T-helper 2 cell treated with Interferon-gamma antibody and Interleukin-4, amounts not matched to agents 5 μg/mL and 100 μg/mL, for 36 hours (primary cell): Measurements from ENCODE around the gene ESM1.
A peak's percentile ranks its signal among the peaks of the same experiment; 100 is the strongest.

Experiments
- DNase-seq: peaks from one replicate; pipeline ENCODE4 v3.0.0; 2021; ENCODE audit warnings: low spot score
- H3K27ac Mint-ChIP-seq: one replicate; pipeline ENCODE4 v1.8.0; 2021; ENCODE audit warnings: mild to moderate bottlenecking, mixed read lengths
- H3K27me3 Mint-ChIP-seq: one replicate; pipeline ENCODE4 v1.8.0; 2021; ENCODE audit warnings: low read depth, mixed read lengths
- H3K36me3 Mint-ChIP-seq: one replicate; pipeline ENCODE4 v1.8.0; 2021; ENCODE audit warnings: low read depth, mixed read lengths
- H3K4me1 Mint-ChIP-seq: one replicate; pipeline ENCODE4 v1.8.0; 2021; ENCODE audit warnings: low read depth, mixed read lengths
- H3K4me3 Mint-ChIP-seq: one replicate; pipeline ENCODE4 v1.8.0; 2022; ENCODE audit warnings: mild to moderate bottlenecking, moderate library complexity, mixed read lengths
- H3K9me3 Mint-ChIP-seq: one replicate; pipeline ENCODE4 v1.8.0; 2021; ENCODE audit warnings: mixed read lengths

Gene ESM1

DNA sequence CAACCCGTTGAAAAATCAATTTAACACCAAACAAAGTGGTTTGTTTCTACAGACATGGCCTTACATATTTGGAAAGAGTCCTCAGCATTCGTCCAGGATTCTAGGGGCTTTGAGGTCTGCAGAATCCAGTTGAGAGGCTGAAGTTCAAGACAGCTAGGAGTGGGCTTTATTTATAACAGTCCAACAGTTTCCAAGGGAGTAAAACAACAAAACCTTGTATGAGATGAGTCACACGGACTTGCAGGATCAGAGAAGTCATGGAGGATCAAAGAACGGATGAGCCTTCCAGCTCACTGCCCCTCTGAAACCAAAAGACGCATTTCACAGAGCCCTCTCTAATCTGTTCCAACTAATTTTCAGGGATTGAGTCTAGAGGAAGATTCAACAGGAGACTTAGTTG lies 11.1 kb upstream of the ESM1 start:
- Mint-ChIP-seq H3K27ac (no peak overlapping the region), H3K36me3 (peaks cover 17% of the 10 kb centered on the region), H3K9me3 (peaks cover 19% of the 10 kb centered on the region), H3K4me3 (no peak overlapping the region), H3K4me1 (peaks cover 38% of the 10 kb centered on the region), H3K27me3 (no peaks in the 10 kb centered on the region)
- DNase-seq: no peak

- H3K4me1 Mint-ChIP-seq: peaks cover 35% of the 10 kb centered on the region
- H3K4me3 Mint-ChIP-seq: no peak overlapping the region
- DNase-seq: no peak
- H3K27me3 Mint-ChIP-seq: peaks cover 2% of the 10 kb centered on the region
- peaks cover 10% of the 10 kb centered on the region for H3K9me3 Mint-ChIP-seq
- peaks cover 9% of the 10 kb centered on the region for H3K36me3 Mint-ChIP-seq
- H3K27ac Mint-ChIP-seq: no peak overlapping the region
These were observed 9.8 kb upstream of the ESM1 start for GRCh38 chr5:54995168-54995567.

GRCh38 chr5:54994628-54995027 lies 9.2 kb upstream of the ESM1 start:
- no peak for DNase-seq
- H3K9me3 Mint-ChIP-seq: peaks cover 5% of the 10 kb centered on the region
- no peak overlapping the region for H3K27ac Mint-ChIP-seq
- no peak overlapping the region for H3K4me3 Mint-ChIP-seq
- peaks cover 2% of the 10 kb centered on the region for H3K27me3 Mint-ChIP-seq
- H3K36me3 Mint-ChIP-seq: peaks cover 5% of the 10 kb centered on the region
- peaks cover 35% of the 10 kb centered on the region for H3K4me1 Mint-ChIP-seq

GRCh38 chr5:54993318-54993717 lies 7.9 kb upstream of the ESM1 start:
- H3K4me1 Mint-ChIP-seq: peaks cover 42% of the 10 kb centered on the region
- DNase-seq: no peak
- peaks cover 2% of the 10 kb centered on the region for H3K27me3 Mint-ChIP-seq
- H3K27ac Mint-ChIP-seq: peak overlapping the region; percentile 18
- peaks cover 1% of the 10 kb centered on the region for H3K9me3 Mint-ChIP-seq
- H3K36me3 Mint-ChIP-seq: peaks cover under 1% of the 10 kb centered on the region
- H3K4me3 Mint-ChIP-seq: peak overlapping the region; percentile 13

DNA sequence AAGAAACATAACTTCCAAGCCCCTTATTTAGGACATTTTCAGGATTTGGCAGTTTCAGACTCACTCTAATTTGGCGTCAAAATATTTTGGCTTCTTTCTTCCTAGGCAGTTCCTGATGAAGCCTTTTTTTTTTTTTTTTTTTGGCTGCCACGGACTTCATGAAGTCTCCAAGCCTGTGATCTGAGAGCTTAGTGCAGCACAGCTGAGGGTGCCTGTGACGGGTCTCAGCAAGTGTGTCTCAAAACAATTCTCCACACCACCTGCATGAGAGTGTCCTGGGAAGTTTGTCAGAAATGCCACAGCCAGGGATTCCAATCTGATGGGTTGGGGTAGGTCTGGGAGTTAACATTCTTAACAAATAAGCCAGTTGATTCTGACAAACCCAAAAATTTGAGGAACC lies 6.0 kb upstream of the ESM1 start:
- H3K4me3 Mint-ChIP-seq: no peak overlapping the region
- peaks cover 60% of the 10 kb centered on the region for H3K4me1 Mint-ChIP-seq
- H3K27me3 Mint-ChIP-seq: peaks cover 2% of the 10 kb centered on the region
- H3K27ac Mint-ChIP-seq: no peak overlapping the region
- peaks cover 5% of the 10 kb centered on the region for H3K36me3 Mint-ChIP-seq
- no peak for DNase-seq
- H3K9me3 Mint-ChIP-seq: peaks cover 8% of the 10 kb centered on the region

DNA sequence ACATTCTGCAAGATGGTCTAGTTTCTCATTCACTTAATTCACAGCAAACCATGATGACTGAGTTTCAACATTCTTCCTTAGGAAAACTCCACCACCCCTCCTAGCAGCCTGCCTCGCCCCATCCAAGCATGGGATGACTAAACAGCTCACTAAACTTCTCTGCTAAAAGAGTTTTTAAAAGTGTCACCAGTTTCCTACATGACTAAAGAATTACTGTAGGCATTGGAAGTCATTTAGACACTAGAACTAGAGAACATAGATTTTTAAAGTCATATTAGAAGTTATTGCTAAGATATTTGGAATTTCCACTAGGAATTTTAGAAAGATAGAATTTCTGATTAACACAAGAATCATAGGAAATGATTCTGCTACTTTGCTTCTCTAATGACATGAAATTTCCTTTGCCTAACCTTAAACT lies 5.5 kb upstream of the ESM1 start:
- Mint-ChIP-seq H3K4me1 (peaks cover 65% of the 10 kb centered on the region), H3K36me3 (peaks cover 5% of the 10 kb centered on the region), H3K27ac (no peak overlapping the region), H3K9me3 (peaks cover 8% of the 10 kb centered on the region), H3K27me3 (peaks cover 2% of the 10 kb centered on the region), H3K4me3 (no peak overlapping the region)
- no peak for DNase-seq

- Mint-ChIP-seq H3K36me3 (peaks cover 5% of the 10 kb centered on the region), H3K9me3 (peaks cover 8% of the 10 kb centered on the region), H3K27me3 (peaks cover 7% of the 10 kb centered on the region), H3K4me1 (peaks cover 73% of the 10 kb centered on the region), H3K27ac (peak overlapping the region; percentile 52), H3K4me3 (peak overlapping the region; percentile 22)
- DNase-seq: no peak
These were observed 3.4 kb upstream of the ESM1 start for GRCh38 chr5:54988817-54989216.

DNA sequence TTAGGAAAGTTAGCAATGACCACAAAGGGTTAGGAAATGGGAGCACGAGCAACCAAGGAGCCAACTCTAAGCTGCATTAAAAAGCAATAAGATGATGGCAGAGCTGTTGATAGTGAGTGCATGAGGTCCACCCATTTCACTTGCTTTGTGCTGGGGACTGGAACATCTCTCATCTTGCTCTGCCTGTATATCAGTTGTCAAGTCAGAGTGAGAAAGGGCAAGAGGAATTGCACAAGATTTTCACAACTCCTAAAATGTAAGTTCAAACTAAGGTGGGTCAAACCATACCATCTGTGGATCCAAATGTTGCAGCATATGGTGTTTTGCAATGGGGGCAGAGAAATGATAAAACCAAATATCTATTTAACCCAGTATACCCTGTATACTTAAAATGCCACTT lies 2.8 kb upstream of the ESM1 start:
- peaks cover 7% of the 10 kb centered on the region for H3K27me3 Mint-ChIP-seq

GRCh38 chr5:54986269-54986654 lies 869 bp upstream of the ESM1 start:
- no peak overlapping the region for H3K4me3 Mint-ChIP-seq
- no peak for DNase-seq
- H3K9me3 Mint-ChIP-seq: peaks cover 8% of the 10 kb centered on the region
- H3K4me1 Mint-ChIP-seq: peaks cover 74% of the 10 kb centered on the region
- no peak overlapping the region for H3K27ac Mint-ChIP-seq
- peaks cover 5% of the 10 kb centered on the region for H3K36me3 Mint-ChIP-seq
- peaks cover 13% of the 10 kb centered on the region for H3K27me3 Mint-ChIP-seq

More for the DNA sequence above, 2.8 kb upstream of the ESM1 start:
- Mint-ChIP-seq H3K4me1 (peaks cover 75% of the 10 kb centered on the region), H3K36me3 (peaks cover 5% of the 10 kb centered on the region), H3K4me3 (peak overlapping the region; percentile 51), H3K9me3 (peaks cover 8% of the 10 kb centered on the region), H3K27ac (no peak overlapping the region)
- no peak for DNase-seq

- no peak for DNase-seq
- H3K27me3 Mint-ChIP-seq: peaks cover 31% of the 10 kb centered on the region
- H3K4me3 Mint-ChIP-seq: no peak overlapping the region
- peaks cover 47% of the 10 kb centered on the region for H3K4me1 Mint-ChIP-seq
- no peaks in the 10 kb centered on the region for H3K9me3 Mint-ChIP-seq
- H3K27ac Mint-ChIP-seq: no peak overlapping the region
- peaks cover 7% of the 10 kb centered on the region for H3K36me3 Mint-ChIP-seq
These were observed 3.5 kb downstream of the ESM1 start for GRCh38 chr5:54981928-54982327.

DNA sequence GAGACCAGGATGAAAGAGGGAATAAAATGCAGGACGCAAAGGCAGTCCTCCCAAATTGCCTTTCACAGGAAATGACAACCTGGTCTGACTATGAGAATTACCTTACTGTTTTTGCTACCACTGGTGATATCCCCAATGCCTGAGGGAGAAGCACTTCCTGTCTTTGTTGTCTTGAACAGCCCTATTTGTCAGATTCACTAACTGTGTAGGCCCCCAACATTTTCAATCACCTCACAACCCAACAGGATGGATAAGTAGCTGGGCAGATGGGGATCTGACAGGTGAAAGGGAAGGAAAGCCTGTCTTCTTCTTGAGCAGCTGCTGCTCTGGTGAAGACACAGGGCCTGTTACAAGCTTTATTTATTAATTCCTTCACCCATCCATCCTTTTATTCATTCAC lies 9.7 kb downstream of the ESM1 start:
- DNase-seq: no peak
- Mint-ChIP-seq H3K36me3 (peaks cover 10% of the 10 kb centered on the region), H3K27ac (no peak overlapping the region), H3K27me3 (peaks cover 32% of the 10 kb centered on the region), H3K9me3 (no peaks in the 10 kb centered on the region), H3K4me1 (peaks cover 20% of the 10 kb centered on the region), H3K4me3 (no peak overlapping the region)

DNA sequence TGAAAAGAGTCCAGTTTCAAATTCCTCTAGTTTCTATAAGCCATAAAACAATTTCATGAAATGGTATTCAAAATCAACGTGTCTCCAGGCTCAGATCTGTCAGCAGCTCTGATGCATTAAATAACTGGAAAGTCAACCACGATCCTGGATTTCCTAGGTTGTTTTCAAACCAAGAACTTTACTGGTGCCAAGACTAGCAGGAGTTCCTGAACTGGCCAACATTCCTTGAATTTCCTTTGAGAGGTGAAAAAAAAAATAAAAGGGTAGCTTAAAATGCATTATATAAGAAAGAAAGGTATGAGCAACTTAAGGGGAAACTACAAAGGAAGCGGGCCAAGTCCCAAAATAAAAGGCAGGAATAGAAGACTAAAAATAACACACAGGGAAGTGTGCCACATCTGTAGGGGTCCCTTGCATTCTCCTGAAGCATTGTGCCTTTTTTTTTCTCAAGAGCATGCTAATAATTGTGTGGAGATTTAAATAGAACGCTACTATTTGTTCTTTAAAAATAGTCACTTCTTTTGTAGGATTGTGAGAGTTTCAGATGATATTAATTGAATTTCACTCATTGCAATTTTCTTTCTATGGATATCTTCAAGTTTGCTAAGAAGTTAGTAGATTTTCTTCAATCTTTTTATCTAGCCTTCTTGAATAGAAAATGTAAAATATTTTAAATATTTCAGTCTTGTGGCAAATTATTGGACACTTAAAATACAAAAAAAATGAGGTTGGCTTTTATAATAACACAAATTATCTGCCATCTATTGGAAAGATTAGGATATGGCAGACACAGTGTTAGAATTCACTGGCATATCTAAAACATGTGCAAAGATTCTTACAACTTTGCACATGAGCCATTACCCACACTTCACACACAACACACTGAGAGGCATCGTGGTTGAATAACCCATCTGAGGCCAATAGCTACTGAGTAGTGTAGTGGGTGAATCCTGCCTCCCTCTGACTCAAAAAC lies 15.3 kb downstream of the ESM1 start:
- no peak overlapping the region for H3K27ac Mint-ChIP-seq
- peaks cover 5% of the 10 kb centered on the region for H3K4me1 Mint-ChIP-seq
- H3K27me3 Mint-ChIP-seq: peaks cover 24% of the 10 kb centered on the region
- H3K36me3 Mint-ChIP-seq: no peaks in the 10 kb centered on the region
- DNase-seq: no peak
- no peaks in the 10 kb centered on the region for H3K9me3 Mint-ChIP-seq
- H3K4me3 Mint-ChIP-seq: no peak overlapping the region

GRCh38 chr5:54969242-54969641 lies 16.2 kb downstream of the ESM1 start:
- no peak overlapping the region for H3K27ac Mint-ChIP-seq
- H3K36me3 Mint-ChIP-seq: peaks cover 4% of the 10 kb centered on the region
- DNase-seq: no peak
- peaks cover 1% of the 10 kb centered on the region for H3K4me1 Mint-ChIP-seq
- H3K4me3 Mint-ChIP-seq: no peak overlapping the region
- H3K27me3 Mint-ChIP-seq: peaks cover 19% of the 10 kb centered on the region
- peaks cover 7% of the 10 kb centered on the region for H3K9me3 Mint-ChIP-seq

GRCh38 chr5:54965806-54966205 lies 19.6 kb downstream of the ESM1 start:
- Mint-ChIP-seq H3K4me3 (no peak overlapping the region), H3K27me3 (peaks cover 15% of the 10 kb centered on the region), H3K9me3 (peaks cover 13% of the 10 kb centered on the region), H3K27ac (no peak overlapping the region), H3K36me3 (peaks cover 8% of the 10 kb centered on the region), H3K4me1 (peaks cover 1% of the 10 kb centered on the region)
- no peak for DNase-seq
